Inflammatory macrophage treated with lipopolysaccharide for 4 hours (primary cell): Measurements from ENCODE around the gene SNTG2.
"Not testable (repeated sequence)": the region's sequence is repeated elsewhere in the genome, so short reads cannot be mapped to it uniquely, and the experiment has no call there.

Experiments
- DNase-seq: peaks from one replicate; pipeline ENCODE4 v3.0.0-alpha.2; 2020

SNTG2 gene

DNA sequence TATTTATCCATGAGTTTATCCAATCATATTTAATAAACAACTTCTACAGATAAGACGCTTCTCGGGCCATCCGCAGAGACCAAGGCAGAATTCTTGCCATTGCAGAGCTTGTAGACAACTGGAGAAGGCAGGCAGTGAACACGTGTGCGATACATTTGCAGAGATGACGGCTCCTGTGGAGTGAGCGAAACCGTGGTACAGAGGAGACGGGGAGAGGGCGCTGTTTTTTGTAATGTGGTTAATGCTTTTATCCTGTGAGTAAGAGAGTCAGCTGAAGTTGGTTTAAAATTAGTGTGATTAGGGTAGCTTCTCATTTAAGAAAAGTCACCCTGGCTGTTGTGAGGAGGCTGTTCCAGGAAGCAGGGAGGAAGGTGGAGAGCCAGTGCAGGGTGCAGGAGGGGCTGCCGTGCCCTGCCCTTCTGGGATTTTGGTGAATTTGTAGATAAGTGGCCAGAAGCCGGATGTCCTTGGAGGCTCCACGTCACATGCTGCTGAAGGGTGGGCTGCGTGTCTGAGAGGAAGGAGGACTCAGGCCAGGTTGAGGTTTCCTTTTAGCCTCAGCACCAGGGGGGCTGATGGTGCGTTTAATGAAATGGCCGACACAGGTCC lies 151.4 kb downstream of the SNTG2 start:
- DNase-seq = no peak

DNA sequence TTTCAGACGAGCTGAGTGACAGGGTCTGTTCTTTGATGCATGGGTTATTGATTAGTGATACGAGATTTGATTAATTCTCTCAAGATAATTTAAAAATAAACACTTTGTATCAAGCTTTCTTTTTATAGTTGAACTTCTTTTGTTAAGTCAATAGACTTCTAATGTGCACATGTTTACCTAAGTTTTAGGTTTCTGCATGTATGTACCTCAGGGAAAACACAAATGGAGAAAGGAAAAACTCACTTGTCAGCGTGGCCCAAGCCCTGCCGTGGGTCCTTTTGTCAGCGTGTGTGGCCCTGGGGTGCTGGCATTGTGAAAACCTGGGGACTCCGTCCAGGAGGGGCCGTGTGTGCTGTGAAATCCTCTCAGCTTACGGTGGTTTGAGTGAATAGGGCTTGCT lies 153.7 kb downstream of the SNTG2 start:
- DNase-seq = no peak

DNA sequence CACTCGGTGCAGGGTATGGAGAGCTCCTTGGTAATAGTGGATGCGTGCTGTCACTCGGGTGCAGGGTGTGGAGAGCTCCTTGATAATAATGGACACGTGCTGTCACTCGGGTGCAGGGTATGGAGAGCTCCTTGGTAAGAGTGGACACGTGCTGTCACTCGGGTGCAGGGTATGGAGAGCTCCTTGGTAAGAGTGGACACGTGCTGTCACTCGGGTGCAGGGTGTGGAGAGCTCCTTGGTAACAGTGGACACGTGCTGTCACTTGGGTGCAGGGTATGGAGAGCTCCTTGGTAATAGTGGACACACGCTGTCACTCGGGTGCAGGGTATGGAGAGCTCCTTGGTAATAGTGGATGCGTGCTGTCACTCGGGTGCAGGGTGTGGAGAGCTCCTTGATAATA lies 155.7 kb downstream of the SNTG2 start:
- not testable (repeated sequence) for DNase-seq

GRCh38 chr2:1115843-1116539 lies 165.3 kb downstream of the SNTG2 start:
- DNase-seq = no peak

DNA sequence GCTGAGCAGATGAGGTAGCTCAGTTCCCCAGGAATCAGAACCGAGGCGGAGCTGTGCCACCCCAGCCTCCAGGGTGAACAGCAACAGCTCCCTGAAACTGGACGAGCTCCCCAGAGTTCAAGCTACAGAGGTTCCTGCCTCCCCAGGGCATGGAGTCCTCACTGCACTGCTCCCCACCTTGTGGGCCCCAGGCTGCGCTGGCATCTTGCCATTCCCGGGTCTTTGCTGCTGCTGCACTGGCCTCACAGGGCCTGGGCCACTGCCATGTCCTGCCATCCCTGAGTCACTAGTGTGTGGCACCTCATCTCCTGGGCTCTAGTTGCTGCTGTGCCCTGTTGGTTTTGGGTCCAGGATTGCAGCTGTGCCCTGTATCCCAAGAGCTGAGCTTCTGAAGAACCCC lies 166.9 kb downstream of the SNTG2 start:
- no peak for DNase-seq

DNA sequence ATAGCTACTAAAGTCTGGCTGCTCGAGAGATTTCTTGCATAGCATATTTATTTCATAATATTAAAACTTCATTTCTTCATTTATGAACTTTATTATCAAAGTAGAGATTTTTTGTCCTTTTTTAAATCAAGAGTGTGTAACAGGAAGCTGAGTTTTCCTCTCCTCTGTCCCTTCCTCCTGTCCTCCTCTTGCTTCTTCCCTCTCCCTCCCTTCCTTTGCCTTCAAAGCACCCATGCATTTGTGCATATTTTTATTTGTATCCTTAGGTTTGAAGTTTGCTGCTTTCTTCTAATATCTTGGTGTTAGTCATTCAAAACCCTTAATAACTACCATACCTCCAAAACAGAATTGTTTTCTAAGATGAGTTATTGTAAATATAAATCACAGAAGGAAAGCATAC lies 174.6 kb downstream of the SNTG2 start:
- no peak for DNase-seq

DNA sequence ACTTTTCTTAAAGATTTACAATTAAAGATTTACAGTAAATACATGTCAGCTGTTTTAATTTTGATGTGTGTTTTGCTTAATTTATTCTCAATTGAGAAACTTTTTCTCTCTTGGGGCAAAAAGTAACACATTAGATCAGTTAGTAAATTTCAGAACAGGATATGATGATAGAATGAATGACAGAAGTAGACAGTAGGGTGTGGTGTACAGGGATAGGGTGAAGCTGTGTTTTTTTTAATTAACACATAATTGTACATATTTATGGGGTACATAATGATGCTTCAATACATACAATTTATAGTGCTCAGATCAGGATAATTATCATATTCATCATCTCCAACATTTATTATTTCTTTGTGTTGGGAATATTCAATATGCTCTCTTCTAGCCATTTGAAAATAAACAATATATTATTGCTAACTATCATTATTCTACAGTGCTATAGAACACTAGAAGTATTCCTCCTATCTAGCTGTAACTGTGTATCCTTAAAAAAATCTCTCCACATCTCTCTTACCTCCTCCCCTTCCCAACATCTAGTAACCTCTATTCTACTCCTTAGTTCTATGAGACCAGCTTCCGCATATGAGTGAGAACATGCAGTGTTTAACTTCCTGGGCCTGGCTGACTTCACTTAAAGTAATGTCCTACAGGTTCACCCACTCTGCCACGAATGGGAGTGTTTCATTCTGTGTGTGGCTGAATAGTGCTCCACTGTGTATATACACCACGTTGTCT lies 175.2 kb downstream of the SNTG2 start:
- no peak for DNase-seq

- DNase-seq = no peak
Observed at GRCh38 chr2:1129982-1130381, 179.3 kb downstream of the SNTG2 start.

GRCh38 chr2:1130922-1131321 lies 180.3 kb downstream of the SNTG2 start:
- no peak for DNase-seq

GRCh38 chr2:1132328-1132969 lies 181.8 kb downstream of the SNTG2 start:
- DNase-seq = no peak

DNA sequence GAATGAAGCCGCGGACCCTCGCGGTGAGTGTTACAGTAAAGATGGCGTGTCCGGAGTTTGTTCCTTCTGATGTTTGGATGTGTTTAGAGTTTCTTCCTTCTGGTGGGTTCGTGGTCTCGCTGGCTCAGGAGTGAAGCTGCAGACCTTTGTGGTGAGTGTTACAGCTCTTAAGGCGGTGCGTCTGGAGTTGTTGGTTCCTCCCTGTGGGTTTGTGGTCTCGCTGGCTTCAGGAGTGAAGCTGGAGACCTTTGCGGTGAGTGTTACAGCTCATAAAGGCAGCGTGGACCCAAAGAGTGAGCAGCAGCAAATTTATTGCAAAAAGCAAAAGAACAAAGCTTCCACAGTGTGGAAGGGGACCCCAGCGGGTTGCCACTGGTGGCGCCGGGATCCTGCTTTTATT lies 183.2 kb downstream of the SNTG2 start:
- not testable (repeated sequence) for DNase-seq

DNA sequence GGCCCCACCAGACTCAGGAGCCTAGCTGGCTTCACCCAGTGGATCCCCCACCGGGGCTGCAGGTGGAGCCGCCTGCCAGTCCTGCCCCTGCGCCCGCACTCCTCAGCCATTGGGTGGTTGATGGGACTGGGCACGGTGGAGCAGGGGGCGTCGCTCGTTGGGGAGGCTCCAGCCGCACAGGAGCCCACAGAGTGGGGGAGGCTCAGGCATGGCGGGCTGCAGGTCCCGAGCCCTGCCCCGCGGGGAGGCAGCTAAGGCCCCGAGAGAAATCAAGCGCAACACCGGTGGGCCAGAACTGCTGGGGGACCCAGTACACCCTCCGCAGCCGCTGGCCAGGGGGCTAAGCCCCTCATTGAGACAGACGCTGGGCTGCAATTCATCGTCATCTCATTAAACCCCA lies 184.0 kb downstream of the SNTG2 start:
- DNase-seq = no peak

GRCh38 chr2:1136067-1136466 lies 185.4 kb downstream of the SNTG2 start:
- DNase-seq = no peak

DNA sequence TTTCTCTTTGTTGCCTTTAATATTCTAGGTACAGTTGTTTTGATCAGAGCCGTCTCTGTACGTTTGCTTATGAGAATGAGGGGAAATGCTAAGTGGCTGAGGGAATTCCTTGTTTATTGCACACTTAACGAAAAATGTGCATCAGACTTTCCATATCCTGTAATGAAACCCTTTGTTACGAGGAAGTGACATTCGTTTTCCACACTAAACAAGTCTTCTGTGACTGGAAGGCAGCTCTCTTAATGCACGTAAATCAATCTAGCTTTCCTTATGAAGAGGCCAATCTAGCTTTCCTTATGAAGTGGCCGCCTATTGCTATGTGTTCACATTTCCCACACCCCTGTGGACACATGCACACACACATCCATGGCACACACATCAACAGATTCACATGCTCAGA lies 186.2 kb downstream of the SNTG2 start:
- no peak for DNase-seq

DNA sequence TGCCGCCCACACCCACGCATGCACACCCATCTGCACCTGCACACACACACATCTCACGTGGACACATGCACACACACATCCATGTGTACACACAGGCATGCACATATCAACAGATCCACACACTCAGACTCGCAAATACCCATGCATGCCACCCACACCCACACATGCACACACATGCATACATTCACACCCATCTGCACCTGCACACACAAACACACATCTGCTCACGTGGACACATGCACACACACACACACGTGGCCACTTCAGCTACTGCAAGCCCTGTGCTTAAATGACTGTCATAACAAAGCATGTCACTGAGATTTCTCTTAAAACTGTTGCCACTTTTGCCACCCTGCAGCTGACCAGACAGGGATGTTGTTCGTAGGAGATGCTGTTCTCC lies 186.6 kb downstream of the SNTG2 start:
- no peak for DNase-seq

DNA sequence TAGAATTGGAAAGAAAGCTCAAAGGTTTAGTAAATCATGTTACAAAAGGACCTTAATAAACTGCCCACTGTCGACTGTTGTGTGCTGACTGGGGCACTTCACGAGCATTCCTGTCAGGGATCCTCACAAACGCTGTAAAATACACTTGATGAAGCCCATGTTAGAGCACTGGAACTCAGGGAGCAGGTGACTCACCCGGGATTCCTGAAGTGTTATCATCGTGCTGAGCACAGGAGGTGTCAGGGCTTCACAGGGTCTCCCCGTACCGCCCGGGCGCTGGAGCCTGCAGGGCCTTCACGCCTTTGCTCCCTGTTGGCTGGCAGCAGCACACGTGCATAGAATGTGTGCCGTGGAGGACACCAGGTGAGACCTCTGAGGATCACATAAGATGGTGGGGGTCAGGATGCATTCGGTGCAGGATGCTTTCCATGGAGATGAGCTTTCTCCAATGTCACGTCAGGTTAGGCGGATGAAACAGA lies 187.3 kb downstream of the SNTG2 start:
- DNase-seq = no peak

DNA sequence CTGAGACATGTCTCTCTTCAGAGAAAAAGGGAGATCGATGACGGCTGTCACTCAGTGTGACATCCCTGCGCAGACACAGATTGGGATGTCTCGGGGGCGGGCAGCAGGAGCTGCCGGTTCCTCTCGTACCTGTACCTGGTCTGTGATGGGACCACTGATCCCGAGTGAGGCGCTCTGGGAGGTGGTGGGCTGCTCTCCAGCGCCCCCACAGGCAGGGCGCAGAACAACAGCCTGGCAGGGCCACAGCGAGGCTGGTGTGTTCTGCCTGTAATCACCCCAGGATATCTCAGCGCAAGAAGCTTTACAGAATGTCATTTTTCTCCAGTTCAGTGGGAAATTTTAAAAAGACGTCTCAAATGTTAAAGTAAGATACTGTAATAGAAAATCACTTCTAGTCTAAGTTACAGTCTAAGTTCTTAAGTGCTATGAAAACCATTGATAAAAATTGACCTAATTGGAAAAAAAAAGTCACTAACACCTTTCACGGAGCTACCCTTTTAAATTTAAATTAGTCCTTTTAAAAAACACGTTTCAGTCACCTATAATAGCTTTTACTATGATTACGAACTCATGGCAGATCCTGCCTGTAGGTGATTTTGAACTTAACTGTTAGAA lies 189.8 kb downstream of the SNTG2 start:
- DNase-seq = no peak

DNA sequence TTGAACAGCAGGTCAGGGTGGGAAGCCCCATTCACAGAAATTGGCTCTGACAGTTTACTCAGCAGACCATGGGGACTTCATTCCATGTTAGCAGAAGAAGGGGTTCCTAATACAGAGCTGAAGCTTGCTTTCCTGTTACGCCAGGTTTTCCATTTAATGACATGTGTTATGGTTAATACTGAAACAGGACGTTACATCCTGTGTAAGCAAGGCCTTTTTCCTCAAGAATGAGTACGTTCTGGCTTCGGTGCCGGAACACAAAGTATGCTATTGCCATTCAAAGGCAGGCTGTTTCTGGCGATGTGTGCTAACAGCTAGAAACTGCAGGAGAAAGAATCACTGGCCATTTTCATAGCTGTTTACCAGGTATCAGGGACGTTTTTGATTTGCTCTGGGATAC lies 190.4 kb downstream of the SNTG2 start:
- DNase-seq = no peak

DNA sequence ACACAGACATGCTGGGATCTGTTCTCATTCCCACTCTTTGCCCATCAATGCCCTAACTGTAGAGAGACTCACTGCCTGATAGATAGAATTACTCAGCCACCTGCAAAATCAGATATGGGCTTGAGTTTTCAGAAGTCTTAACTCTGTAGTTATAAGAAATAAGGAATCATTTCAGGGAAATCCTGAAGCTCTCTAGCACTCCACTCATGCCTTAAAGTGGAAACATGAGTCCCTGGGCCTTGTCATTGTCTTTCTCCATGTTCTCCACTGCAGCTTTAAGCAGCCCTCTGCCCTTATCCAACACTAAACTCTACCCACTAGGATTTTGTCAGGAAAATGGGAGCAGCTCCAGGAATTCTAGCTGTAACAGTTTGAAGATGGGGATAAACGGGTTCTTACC lies 192.5 kb downstream of the SNTG2 start:
- DNase-seq = no peak

- no peak for DNase-seq
Observed at GRCh38 chr2:1147873-1148612, 197.4 kb downstream of the SNTG2 start.

DNA sequence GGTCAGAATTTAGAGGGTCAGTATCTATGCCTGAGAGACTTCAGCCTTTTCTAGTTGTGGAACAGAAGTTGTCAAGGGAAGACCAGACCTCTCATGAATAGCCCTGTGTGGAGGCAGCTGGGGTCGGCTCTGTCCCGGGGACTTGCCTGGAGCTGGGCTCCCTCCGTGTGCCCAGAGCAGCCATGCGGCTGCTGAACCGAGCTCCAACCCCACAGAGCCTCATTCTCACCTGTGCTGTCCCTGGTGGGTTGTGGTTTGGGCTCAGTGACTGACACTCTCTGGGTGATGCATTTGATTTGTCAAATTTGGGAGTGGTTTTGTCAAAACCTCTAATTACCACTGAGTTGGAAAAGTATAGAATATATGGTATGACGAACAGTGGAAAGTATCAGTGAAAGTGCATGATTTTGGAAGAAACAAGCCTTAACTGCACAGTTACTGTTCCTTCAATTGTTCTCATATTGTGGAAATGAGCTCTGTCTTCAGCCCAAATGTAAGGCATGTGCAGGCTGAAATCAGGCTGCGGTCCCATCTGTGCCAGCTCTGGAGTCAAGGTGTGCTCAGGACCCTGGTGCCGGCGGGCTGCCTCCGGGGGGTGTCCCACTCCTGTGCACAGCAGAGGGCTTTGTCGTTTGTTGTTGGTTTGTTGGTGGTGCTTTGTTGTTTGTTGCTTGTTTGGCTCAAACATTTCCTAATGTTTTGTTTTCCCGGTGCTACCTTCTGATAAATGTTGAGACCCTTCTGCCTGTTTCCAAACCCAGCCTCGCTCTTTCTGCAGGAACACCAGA lies 200.3 kb downstream of the SNTG2 start:
- DNase-seq = no peak

DNA sequence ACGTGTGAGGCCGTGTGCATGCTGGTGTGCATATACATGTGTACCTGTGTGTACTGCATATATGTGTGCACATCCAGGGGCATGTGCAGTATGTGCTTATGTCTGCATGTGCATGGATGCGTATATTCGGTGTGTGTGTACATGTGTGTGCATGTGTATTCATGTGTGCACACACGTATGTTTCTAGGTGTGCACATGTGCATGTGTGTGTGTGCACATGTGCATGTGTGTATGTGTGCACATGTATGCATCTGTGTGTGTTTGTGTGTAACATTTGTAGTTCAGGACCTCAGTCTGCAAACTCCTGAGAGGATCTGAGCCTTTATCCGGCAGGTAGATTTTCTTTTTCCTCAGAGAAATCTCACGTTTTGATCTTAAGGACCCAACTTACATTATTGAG lies 201.7 kb downstream of the SNTG2 start:
- DNase-seq = no peak
